GM23248 (cell line): ENCODE results near the gene P2RY13. TPM values are rescaled to one million over a fixed set of nuclear protein-coding genes. Genes with fewer than 3 reads are reported as not detected.

ENCODE experiments used
- DNase-seq: peaks from one replicate; pipeline ENCODE4 v3.0.0-alpha.2; 2015
- H2AFZ ChIP-seq: fragments of 200-600 bp; sonication (generic); 2 replicates; pipeline ENCODE4 v1.6.1; 2016; ENCODE audit warnings: antibody characterized with exemption
- H3F3A ChIP-seq: fragments of 200-600 bp; sonication (generic); 2 replicates; pipeline ENCODE4 v1.6.1; 2016; ENCODE audit warnings: mild to moderate bottlenecking, antibody characterized with exemption, mixed run types; ENCODE audit not compliant: insufficient read depth
- H3K27ac ChIP-seq: fragments of 200-600 bp; sonication (generic); 2 replicates; pipeline ENCODE4 v1.5.1; 2016; ENCODE audit warnings: mild to moderate bottlenecking
- H3K27me3 ChIP-seq: fragments of 200-600 bp; sonication (generic); replicated peaks from 2 replicates; pipeline ENCODE4 v1.6.1; 2016; ENCODE audit warnings: mild to moderate bottlenecking; ENCODE audit not compliant: insufficient read depth
- H3K36me3 ChIP-seq: fragments of 200-600 bp; sonication (generic); 2 replicates; pipeline ENCODE4 v1.6.1; 2016; ENCODE audit warnings: low read depth, mild to moderate bottlenecking
- H3K4me1 ChIP-seq: fragments of 200-600 bp; sonication (generic); 2 replicates; pipeline ENCODE4 v1.6.1; 2016; ENCODE audit warnings: mild to moderate bottlenecking; ENCODE audit not compliant: insufficient read depth
- H3K4me2 ChIP-seq: fragments of 200-600 bp; sonication (generic); one replicate; pipeline ENCODE4 v1.6.1; 2016; ENCODE audit warnings: mild to moderate bottlenecking; ENCODE audit not compliant: unreplicated experiment
- H3K4me3 ChIP-seq: fragments of 200-600 bp; sonication (generic); 2 replicates; pipeline ENCODE4 v1.5.1; 2016; ENCODE audit warnings: mild to moderate bottlenecking
- H3K79me2 ChIP-seq: fragments of 200-600 bp; sonication (generic); 2 replicates; pipeline ENCODE4 v1.6.1; 2016; ENCODE audit warnings: mild to moderate bottlenecking; ENCODE audit not compliant: insufficient read depth
- H3K9ac ChIP-seq: fragments of 200-600 bp; sonication (generic); 2 replicates; pipeline ENCODE4 v1.6.1; 2016; ENCODE audit warnings: mild to moderate bottlenecking
- H3K9me2 ChIP-seq: fragments of 200-600 bp; sonication (generic); 2 replicates; pipeline ENCODE4 v1.6.1; 2016; ENCODE audit warnings: mixed run types, mild to moderate bottlenecking, moderate library complexity; ENCODE audit not compliant: insufficient read depth
- H3K9me3 ChIP-seq: fragments of 200-600 bp; sonication (generic); one replicate; pipeline ENCODE4 v1.6.1; 2017; ENCODE audit warnings: low read depth
- H4K20me1 ChIP-seq: fragments of 200-600 bp; sonication (generic); 2 replicates; pipeline ENCODE4 v1.6.0; 2016; ENCODE audit not compliant: insufficient read depth
- EZH2 ChIP-seq: fragments of 200-600 bp; sonication (generic); IDR thresholded peaks from 2 replicates; pipeline ENCODE4 v1.6.1; 2018; ENCODE audit warnings: antibody characterized with exemption, mild to moderate bottlenecking; ENCODE audit not compliant: insufficient read depth, poor library complexity, severe bottlenecking
- EZH2phosphoT487 ChIP-seq: fragments of 200-600 bp; sonication (generic); IDR thresholded peaks from 2 replicates; pipeline ENCODE4 v1.6.1; 2018; ENCODE audit warnings: antibody characterized with exemption, moderate library complexity, mild to moderate bottlenecking, low read depth; ENCODE audit not compliant: insufficient read depth
- WGBS, 2 experiments: methylation state at CpG; one replicate each; pipeline ENCODE4 v1.1.6; 2015 to 2017; ENCODE audit warnings: low lambda C conversion rate in 2 of 2, low coverage in 1 of 2; ENCODE audit errors: missing lambda C conversion rate in 2 of 2; 5-methylcytosine and 5-hydroxymethylcytosine counted together
- in situ Hi-C: fragments of 300-500 bp; cut with MboI; formaldehyde crosslinking; loops from 2 replicates; pipeline ENCODE4 v1.15.0; 2020
- polyA plus RNA-seq: library from polyadenylated mRNA; unstranded; fragments of >200 nt; fragmentation: Nextera tagmentation; extraction: Ambion mirVana; gene quantifications from 2 replicates; pipeline ENCODE4 v1.2.1, GENCODE V29; 2016
- total RNA-seq: library from RNA; depleted of rRNA; stranded (reverse); fragments of >200 nt; shearing (Covaris generic); gene quantifications from 2 replicates; pipeline ENCODE4 v1.2.3, GENCODE V29; 2014

P2RY13 gene
- total and polyA plus RNA-seq, 2 experiments from 2014 or later: not detected

GRCh38 chr3:151283907-151284461 is 45.4 kb downstream of the P2RY13 start:
- Histone ChIP-seq H2AFZ (no peak overlapping the region), H3K79me2 (no peaks in the 10 kb centered on the region), H3K27me3 (no peaks in the 10 kb centered on the region), H3K9me3 (no peaks in the 10 kb centered on the region), H3K4me2 (no peak overlapping the region), H4K20me1 (no peaks in the 10 kb centered on the region), H3K27ac (no peak overlapping the region), H3K4me3 (no peak overlapping the region), H3K9me2 (no peaks in the 10 kb centered on the region), H3K4me1 (peaks cover 5% of the 10 kb centered on the region; the same call in 1 of the 2 replicates), H3K9ac (no peak overlapping the region), H3F3A (peaks cover 11% of the 10 kb centered on the region; the same call in 1 of the 2 replicates), H3K36me3 (no peaks in the 10 kb centered on the region)
- TF ChIP-seq EZH2phosphoT487: no peak
- no peak for TF ChIP-seq EZH2
- 57 to 67% methylated on average over 5 of the region's 5 CpGs for WGBS, 2 experiments
- DNase-seq: peak; percentile 27
- in situ Hi-C loops: no loop called here

DNA sequence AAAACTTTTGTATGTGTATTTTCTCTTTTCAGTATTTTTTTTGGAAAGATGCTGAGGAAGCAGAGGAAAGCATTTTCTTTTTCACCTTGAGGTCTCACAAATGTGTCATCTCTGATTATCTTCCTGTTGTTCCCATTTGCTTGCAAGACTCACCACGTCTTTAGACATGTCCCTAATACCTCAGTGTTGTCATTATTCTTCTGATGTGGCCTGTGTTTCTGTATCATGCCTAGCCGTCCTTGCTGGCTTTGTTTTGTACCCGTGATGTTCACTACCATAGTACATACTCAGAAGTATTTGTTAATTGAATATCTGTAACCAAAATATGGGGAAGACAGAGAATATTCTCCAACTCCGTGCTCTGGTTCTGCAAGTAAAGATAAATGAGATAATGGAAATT is 46.0 kb downstream of the P2RY13 start:
- Histone ChIP-seq H3K9ac (no peak overlapping the region), H3K27ac (no peak overlapping the region), H3K79me2 (no peaks in the 10 kb centered on the region), H3K9me3 (no peaks in the 10 kb centered on the region), H2AFZ (no peak overlapping the region), H3K9me2 (no peaks in the 10 kb centered on the region), H3F3A (peaks cover 11% of the 10 kb centered on the region; the same call in 1 of the 2 replicates), H3K4me3 (no peak overlapping the region), H3K36me3 (no peaks in the 10 kb centered on the region), H3K4me1 (peaks cover 5% of the 10 kb centered on the region; the same call in 1 of the 2 replicates), H4K20me1 (no peaks in the 10 kb centered on the region), H3K4me2 (no peak overlapping the region), H3K27me3 (no peaks in the 10 kb centered on the region)
- in situ Hi-C loops: no loop called here
- DNase-seq: no peak
- no peak for TF ChIP-seq EZH2phosphoT487
- no peak for TF ChIP-seq EZH2
- 62 to 63% methylated on average over 4 of the region's 4 CpGs for WGBS, 2 experiments

GRCh38 chr3:151282921-151283320 is 46.4 kb downstream of the P2RY13 start:
- no peaks in the 10 kb centered on the region for H3K9me3 ChIP-seq
- no peak overlapping the region for H3K4me3 ChIP-seq
- TF ChIP-seq EZH2phosphoT487 (no peak), EZH2 (no peak)
- no peaks in the 10 kb centered on the region for H3K79me2 ChIP-seq
- H3K27ac ChIP-seq: no peak overlapping the region
- H4K20me1 ChIP-seq: no peaks in the 10 kb centered on the region
- H3F3A ChIP-seq: peaks cover 11% of the 10 kb centered on the region; the same call in 1 of the 2 replicates
- H3K4me2 ChIP-seq: no peak overlapping the region
- H3K36me3 ChIP-seq: no peaks in the 10 kb centered on the region
- H3K9ac ChIP-seq: no peak overlapping the region
- no peaks in the 10 kb centered on the region for H3K27me3 ChIP-seq
- peaks cover 5% of the 10 kb centered on the region; the same call in 1 of the 2 replicates for H3K4me1 ChIP-seq
- no peaks in the 10 kb centered on the region for H3K9me2 ChIP-seq
- in situ Hi-C loops: no loop called here
- no peak overlapping the region for H2AFZ ChIP-seq
- DNase-seq: peak; percentile 56
- 0% methylated on average over 1 of the region's 1 CpG for WGBS, 2 experiments

DNA sequence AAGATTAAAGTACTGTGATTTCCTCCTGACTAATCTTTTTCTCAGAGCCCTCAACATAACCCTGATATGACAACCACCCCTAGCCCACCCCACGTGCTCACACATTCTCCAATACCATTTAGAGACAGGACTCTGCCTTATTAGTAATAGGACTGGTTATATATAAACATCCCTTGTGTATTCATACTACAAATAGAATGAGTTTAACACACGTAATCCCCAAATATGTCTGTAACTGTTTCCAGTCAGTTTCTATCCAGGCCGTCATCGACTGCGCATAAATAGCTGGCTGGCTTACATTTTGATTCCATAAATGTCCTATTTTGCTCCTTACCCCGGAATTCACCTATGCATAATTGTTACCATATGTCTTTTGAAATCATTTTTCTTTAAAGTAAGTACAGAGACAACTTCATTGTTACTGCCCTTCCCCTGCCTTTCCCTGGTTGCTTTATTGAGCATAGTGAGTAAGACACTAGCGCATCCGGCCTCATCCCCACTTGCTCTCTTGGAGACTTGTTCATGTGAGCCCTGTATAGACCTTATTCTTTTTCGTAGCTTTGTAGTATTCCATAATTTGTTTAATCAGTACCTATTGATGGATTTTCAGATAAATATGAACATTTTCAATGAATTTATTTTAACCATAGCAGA is 47.6 kb downstream of the P2RY13 start:
- TF ChIP-seq EZH2phosphoT487 (no peak), EZH2 (no peak)
- no peaks in the 10 kb centered on the region for H3K79me2 ChIP-seq
- no peak overlapping the region for H3K4me3 ChIP-seq
- 74 to 80% methylated on average over 9 of the region's 9 CpGs for WGBS, 2 experiments
- H3K27me3 ChIP-seq: no peaks in the 10 kb centered on the region
- H3K9me3 ChIP-seq: no peaks in the 10 kb centered on the region
- H3K9me2 ChIP-seq: no peaks in the 10 kb centered on the region
- no peaks in the 10 kb centered on the region for H4K20me1 ChIP-seq
- in situ Hi-C loops: no loop called here
- peaks cover 11% of the 10 kb centered on the region; the same call in 1 of the 2 replicates for H3F3A ChIP-seq
- H3K9ac ChIP-seq: no peak overlapping the region
- peaks cover 5% of the 10 kb centered on the region; the same call in 1 of the 2 replicates for H3K4me1 ChIP-seq
- H3K36me3 ChIP-seq: no peaks in the 10 kb centered on the region
- H3K4me2 ChIP-seq: no peak overlapping the region
- no peak overlapping the region for H2AFZ ChIP-seq
- no peak overlapping the region for H3K27ac ChIP-seq
- DNase-seq: no peak
